CD4-positive, alpha-beta T cell treated with Interleukin-15 for 4 hours (primary cell): ENCODE results near the gene MYOM3.

ENCODE experiments used
- DNase-seq: peaks from one replicate; pipeline ENCODE4 v3.0.0-alpha.2; 2020; ENCODE audit warnings: low spot score

Gene MYOM3

GRCh38 chr1:24114753-24115152, 2.8 kb upstream of the MYOM3 start:
- DNase-seq = no peak

- no peak for DNase-seq
Measured at GRCh38 chr1:24113641-24114033, 1.7 kb upstream of the MYOM3 start.

GRCh38 chr1:24111262-24111995, 506 bp downstream of the MYOM3 start:
- DNase-seq = no peak

GRCh38 chr1:24110642-24111261, 1.2 kb downstream of the MYOM3 start:
- no peak for DNase-seq

GRCh38 chr1:24109686-24110475, 2.1 kb downstream of the MYOM3 start:
- DNase-seq = no peak

GRCh38 chr1:24109166-24109483, 2.8 kb downstream of the MYOM3 start:
- no peak for DNase-seq

- DNase-seq = no peak
Measured at GRCh38 chr1:24108334-24109165, 3.4 kb downstream of the MYOM3 start.

- no peak for DNase-seq
Measured at GRCh38 chr1:24107462-24108138, 4.3 kb downstream of the MYOM3 start.

- DNase-seq = no peak
Measured at GRCh38 chr1:24105368-24106160, 6.4 kb downstream of the MYOM3 start.

- no peak for DNase-seq
Measured at GRCh38 chr1:24104854-24105253, 7.1 kb downstream of the MYOM3 start.

GRCh38 chr1:24103879-24104278, 8.1 kb downstream of the MYOM3 start:
- no peak for DNase-seq

GRCh38 chr1:24103408-24103807, 8.5 kb downstream of the MYOM3 start:
- DNase-seq = no peak

- DNase-seq = no peak
Measured at GRCh38 chr1:24102961-24103360, 9.0 kb downstream of the MYOM3 start.

GRCh38 chr1:24101796-24102586, 9.9 kb downstream of the MYOM3 start:
- DNase-seq = no peak

- DNase-seq = no peak
Measured at GRCh38 chr1:24100945-24101737, 10.8 kb downstream of the MYOM3 start.

GRCh38 chr1:24098943-24099638, 12.8 kb downstream of the MYOM3 start:
- no peak for DNase-seq

GRCh38 chr1:24098102-24098501, 13.8 kb downstream of the MYOM3 start:
- no peak for DNase-seq

- no peak for DNase-seq
Measured at GRCh38 chr1:24097663-24098062, 14.3 kb downstream of the MYOM3 start.

- no peak for DNase-seq
Measured at GRCh38 chr1:24096739-24097103, 15.2 kb downstream of the MYOM3 start.
